GM21447 (cell line): ENCODE results near the gene SULT1A2.
"Not testable (repeated sequence)": the region's sequence is repeated elsewhere in the genome, so short reads cannot be mapped to it uniquely, and the experiment has no call there.

Experiments used
- ATAC-seq: cut with Tn5 transposase; IDR thresholded peaks from one replicate; pipeline ENCODE4 v1.9.1; 2021; ENCODE audit not compliant: unreplicated experiment

The SULT1A2 gene

DNA sequence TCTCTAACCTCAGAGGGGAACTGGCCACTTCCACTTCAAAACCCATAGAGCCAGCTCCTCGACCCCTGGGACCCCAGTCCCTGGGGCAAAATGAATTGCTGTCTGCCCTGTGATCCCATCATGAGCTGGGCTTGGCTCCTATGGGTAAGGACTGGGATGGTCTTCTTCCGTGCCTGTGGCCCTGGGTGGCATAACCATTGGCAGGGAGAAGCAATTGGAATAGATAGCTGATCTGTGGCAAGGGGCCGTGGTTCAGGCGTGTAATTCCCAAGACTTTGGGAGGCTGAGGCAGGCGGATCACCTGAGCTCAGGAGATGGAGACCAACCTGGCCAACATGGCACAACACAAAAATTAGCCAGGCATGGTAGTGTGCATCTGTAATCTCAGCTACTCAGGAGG lies 4.3 kb downstream of the SULT1A2 start:
- ATAC-seq: no peak

DNA sequence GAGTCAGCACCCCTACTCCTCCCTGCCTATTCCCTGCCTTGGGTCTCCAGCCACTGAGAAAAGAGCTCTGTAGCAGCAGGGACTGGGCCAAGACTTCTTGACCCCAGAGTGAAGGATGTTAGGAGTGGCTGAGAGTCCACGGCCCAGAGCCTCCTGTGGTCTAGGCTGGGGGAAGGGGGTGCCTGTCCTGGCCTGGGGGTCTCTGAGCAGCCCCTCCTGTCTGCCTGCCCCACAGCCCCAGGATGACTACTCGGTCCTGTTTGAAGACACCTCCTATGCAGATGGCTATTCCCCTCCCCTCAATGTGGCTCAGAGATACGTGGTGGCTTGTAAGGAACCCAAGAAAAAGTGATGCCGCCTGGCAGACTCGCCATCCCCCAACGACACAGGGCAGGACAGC lies 5.5 kb downstream of the SULT1A2 start:
- no peak for ATAC-seq

DNA sequence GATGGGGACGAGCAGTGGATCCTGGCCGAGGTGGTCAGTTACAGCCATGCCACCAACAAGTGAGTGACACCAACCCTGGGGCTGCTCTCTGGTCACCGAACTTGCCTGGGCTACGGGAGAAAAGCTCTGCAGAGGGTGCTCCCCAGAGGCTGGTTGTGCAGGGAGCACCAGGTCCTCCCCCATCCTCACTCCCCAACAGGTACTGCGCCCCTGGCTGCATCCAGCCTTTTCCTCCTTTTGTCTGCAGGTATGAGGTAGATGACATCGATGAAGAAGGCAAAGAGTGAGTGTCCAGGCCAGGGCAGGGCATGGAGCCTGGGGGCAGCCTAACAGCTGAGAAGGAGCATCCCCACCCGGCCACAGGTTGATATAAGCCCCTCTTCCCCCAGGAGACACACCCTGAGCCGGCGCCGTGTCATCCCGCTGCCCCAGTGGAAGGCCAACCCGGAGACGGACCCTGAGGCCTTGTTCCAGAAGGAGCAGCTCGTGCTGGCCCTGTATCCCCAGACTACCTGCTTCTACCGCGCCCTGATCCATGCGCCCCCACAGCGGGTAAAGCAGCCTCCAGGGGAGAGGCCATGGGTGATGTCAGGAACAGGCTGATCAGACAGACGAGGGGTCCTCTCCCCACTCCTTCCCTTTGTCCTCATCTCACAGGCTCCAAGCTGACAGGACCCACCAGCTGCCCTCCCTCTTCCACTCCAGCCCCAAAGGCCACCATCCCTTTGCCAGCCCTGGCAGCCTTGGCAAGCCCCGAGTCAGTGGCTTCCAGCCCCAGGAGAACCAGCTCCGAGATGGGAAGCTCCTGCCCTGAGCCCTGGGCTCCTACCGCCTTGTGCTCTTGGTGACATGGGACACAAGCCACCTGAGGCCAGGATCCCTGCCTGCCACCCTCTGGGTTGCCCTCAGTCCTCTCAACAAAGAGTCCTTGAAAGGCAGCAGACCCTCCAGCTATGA lies 6.2 kb downstream of the SULT1A2 start:
- no peak for ATAC-seq

DNA sequence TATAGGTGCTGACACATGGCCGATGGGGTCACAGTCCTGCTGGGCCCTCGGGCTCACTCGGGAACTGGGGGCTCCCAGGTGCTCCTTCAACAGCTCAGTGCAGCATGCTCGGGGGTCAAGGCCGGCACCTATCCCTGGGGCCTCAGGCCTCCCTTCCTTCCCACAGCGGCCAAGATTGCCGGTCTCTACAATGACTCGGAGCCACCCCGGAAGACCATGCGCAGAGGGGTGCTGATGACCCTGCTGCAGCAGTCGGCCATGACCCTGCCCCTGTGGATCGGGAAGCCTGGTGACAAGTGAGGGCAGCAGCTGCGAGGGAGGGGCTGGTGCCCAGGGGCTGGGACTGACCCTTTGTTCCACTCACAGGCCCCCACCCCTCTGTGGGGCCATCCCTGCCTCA lies 6.9 kb downstream of the SULT1A2 start:
- ATAC-seq: no peak

DNA sequence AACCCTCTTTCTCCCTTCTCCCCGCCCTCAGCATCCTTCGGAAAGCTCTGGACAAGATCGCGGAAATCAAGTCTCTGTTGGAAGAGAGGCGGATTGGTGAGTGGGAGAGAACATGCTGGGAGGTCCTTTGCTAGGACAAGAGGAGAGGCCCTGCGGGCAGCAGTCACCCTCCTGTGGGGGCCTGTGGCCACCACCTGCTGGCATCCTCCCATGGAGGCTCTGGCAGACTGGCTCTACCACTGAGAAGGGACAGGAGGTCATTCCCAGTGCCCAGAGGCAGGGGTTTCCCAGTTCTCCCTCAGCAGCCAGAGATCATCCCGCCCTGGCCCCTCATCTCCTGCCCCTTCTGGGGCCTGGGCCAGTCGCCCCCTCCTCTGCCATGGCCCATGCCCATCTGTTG lies 7.8 kb downstream of the SULT1A2 start:
- no peak for ATAC-seq

DNA sequence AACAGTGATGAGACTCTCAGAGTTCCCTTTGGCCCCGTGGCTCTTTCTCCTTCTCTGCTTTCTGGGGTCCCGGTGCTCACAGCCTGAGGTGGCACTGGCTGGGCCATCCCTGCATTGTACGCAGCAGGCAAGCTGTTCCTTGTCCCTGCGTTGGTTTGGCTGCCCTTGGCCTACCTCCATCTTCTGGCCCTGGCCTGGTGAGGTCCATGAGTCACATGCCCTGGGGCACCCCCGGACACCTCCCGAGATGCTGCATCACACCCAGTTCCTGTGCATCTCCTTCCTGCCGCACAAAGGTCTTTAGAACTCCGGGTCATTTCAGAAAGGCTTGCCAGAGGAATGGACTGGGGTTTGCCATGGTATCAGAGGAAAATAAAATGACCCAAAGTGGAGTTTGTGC lies 9.5 kb downstream of the SULT1A2 start:
- no peak for ATAC-seq

- ATAC-seq: no peak
Observed at GRCh38 chr16:28586466-28586865, 10.4 kb downstream of the SULT1A2 start.

DNA sequence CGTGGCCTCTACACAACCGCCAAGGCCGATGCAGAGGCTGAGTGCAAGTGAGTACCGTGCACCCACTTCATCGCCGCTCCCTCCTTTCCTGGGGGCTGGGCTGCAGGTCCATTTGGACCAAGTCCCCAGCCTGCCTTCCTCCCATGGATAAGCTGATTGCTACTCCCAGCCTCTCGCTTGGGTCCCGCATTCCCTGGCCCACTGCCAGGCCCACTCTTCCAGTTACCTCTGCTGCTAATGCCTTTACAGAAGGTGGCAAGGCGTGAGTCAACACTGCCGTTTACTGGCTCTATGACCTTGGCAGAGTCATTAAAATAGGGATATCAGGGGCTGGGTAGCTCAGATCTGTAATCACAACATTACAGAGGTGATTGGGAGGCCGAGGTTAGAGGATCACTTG lies 11.2 kb downstream of the SULT1A2 start:
- ATAC-seq: no peak

DNA sequence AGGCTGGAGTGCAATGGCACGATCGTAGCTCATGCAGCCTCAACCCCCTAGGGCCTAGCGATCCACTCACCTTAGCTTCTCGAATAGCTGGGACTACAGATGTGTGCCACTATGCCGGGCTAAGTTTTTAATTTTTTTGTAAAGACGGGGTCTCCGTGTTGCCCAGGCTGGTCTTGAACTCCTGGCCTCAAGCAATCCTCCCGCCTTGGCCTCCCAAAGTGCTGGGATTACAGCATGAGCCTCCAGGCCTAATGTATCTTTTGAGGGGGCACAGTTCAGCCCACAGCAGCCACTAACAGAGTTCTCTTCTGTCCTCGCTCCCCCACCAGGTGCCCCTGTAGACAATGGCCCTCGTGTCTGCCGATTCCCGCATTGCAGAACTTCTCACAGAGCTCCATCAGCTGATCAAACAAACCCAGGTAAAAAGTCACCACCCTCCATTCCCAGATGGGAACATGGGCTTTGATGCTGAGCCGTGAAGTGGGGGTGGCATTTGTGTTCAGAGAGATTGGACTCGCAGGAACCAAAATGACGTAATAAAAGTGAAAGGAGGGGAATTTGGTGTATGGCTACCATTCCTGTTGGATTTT lies 16.0 kb downstream of the SULT1A2 start:
- no peak for ATAC-seq

- no peak for ATAC-seq
Observed at GRCh38 chr16:28575446-28576109, 21.3 kb downstream of the SULT1A2 start.

DNA sequence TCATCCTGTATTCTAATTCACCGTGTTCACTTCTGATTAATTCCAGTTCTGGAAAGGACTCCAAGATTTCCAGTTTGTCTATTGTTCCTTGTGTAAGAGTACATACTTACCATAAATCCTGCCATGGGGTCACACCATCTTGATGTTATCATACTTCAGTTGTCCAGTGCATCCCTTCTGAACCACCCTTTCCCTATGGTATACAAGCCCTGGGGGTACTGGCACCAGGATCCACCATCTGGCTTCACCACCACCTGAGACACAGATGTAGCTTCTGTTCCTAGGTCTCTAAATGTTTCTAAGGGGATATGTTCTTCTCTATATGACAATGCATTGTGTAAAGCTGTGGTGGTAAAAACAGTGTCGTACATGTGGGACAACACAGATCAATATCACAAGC lies 21.9 kb downstream of the SULT1A2 start:
- no peak for ATAC-seq

GRCh38 chr16:28573738-28574718 lies 22.8 kb downstream of the SULT1A2 start:
- no peak for ATAC-seq

DNA sequence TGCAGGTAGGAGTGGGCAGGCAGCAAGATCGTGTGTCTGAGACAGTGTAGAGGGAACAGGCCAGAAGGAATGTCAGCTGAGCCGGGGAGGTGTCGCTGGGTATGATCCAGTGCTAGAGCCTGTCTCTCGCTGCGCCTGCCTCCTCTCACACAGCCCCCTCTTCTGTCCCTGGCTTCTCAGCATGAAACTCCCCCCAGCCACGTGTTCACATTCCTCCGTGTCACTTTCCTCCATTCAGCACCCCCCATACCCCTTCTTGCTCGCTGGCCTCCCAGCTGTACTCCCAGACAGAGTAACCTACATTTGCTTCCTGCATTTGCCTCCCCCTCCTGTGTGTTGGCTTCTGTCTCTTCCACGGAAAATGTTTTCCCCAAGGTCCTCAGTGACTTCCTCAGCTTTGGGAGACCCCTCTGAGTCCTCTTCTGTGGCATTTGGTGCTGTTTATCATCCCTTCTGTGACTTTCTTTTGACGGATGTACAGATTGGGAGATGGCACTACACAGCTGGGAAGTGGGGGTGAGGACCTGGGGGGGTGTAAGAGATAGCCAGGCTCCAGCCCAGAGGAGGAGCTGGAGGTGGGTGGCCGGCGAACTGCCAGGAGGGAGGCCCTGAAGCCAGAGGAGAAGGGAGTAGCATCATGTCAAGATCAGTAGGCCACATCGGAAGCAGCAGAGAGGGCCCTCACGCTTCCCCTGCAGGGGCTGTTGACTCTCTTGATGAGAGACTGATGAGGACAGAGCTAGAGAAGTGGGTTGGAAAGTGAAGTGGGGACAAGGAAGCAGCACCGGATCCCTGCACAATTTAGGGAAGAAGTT lies 23.9 kb downstream of the SULT1A2 start:
- no peak for ATAC-seq

- no peak for ATAC-seq
Observed at GRCh38 chr16:28569968-28570752, 26.7 kb downstream of the SULT1A2 start.

DNA sequence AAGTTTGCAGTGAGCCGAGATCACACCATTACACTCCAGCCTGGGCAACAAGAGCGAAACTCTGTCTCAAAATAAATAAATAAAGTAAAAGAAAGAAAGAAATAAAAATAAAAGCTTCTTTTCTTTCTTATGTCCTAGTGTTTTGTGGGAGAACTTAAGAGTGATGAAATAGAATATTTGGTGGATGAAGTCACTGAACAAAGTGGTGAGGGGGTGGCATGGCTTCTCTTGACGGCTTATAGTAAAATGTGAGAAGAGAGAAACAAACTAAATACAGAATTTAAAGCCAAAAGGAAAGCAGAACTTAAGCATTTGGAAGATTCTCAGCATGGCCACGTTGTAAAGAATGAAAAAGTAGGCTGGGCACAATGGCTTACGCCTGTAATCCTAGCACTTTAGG lies 27.8 kb downstream of the SULT1A2 start:
- no peak for ATAC-seq

- no peak for ATAC-seq
Observed at GRCh38 chr16:28567292-28567691, 29.6 kb downstream of the SULT1A2 start.

GRCh38 chr16:28566233-28566925 lies 30.5 kb downstream of the SULT1A2 start:
- ATAC-seq: not testable (repeated sequence)

- no peak for ATAC-seq
Observed at GRCh38 chr16:28563218-28563617, 33.6 kb downstream of the SULT1A2 start.

DNA sequence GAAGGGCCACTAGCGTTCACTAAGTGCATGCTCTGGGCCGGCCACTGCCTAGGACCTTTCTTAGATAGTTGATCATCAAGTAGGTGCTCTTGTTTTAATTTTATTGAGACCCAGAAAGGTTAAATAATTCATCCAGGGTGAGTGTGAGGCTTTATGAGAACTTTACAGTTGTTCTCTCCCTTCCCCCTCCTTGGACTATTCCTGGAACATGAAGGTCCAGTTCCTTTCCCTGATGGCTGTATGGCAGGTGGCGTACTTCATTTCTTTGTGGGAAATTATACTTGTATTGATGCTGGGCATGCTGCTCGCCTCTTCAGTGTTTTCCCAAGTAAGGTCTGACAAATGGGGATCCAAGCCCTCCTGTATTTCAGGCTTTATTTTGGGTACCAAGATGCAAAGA lies 34.7 kb downstream of the SULT1A2 start:
- ATAC-seq: no peak
